MM.1S (cell line): ENCODE data around the gene ZNF469.

Experiments
- EZH2phosphoT487 ChIP-seq: fragments of 300-600 bp; sonication (generic); IDR thresholded peaks from 2 replicates; pipeline ENCODE4 v1.6.1; 2018; ENCODE audit warnings: antibody characterized with exemption, low read length
- TF ChIP-seq, protein P1 (sequence below): fragments of 300-600 bp; sonication (generic); IDR thresholded peaks from 2 replicates; pipeline ENCODE4 v1.5.1; 2016; ENCODE audit warnings: antibody characterized with exemption, low read length, mixed read lengths

DNA sequence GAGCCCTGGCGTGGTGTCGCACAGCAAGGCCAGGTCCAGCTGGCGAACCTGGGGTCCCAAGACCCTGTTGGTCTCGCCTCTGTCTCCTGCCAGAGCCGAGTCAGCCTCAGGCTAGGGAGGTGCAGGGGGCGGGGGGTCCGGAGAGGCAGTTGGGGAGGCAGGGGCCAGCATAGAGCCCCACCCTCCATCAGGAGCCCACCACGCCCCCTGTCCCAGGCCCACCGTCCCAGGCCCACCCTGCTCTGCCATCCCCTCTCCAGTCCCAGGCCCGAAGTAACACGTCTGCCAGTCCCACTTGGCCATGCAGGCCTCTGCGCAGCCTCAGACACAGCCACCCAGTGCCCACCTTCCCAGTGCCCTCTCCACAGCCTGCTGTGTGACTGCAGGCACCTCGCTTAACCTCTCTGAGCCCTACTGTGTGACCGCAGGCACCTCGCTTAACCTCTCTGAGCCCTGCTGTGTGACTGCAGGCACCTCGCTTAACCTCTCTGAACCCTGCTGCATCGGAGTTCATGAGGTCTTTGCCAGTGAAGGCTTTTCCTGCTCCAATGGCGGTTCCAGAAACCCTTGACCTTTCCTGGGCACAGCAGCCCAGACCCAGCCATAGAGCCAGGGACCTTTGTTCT is 29.3 kb downstream of the ZNF469 start:
- TF ChIP-seq, protein P1, sequence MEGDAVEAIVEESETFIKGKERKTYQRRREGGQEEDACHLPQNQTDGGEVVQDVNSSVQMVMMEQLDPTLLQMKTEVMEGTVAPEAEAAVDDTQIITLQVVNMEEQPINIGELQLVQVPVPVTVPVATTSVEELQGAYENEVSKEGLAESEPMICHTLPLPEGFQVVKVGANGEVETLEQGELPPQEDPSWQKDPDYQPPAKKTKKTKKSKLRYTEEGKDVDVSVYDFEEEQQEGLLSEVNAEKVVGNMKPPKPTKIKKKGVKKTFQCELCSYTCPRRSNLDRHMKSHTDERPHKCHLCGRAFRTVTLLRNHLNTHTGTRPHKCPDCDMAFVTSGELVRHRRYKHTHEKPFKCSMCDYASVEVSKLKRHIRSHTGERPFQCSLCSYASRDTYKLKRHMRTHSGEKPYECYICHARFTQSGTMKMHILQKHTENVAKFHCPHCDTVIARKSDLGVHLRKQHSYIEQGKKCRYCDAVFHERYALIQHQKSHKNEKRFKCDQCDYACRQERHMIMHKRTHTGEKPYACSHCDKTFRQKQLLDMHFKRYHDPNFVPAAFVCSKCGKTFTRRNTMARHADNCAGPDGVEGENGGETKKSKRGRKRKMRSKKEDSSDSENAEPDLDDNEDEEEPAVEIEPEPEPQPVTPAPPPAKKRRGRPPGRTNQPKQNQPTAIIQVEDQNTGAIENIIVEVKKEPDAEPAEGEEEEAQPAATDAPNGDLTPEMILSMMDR = no peak
- no peak for TF ChIP-seq EZH2phosphoT487
